ENCODE results near the gene TBCEL.

- no peak for TF ChIP-seq CTCF (IDR thresholded peaks at IDR 0.05; ENCODE audit: low read depth, low read length, missing input control)
- no peak for TF ChIP-seq GABPA (IDR thresholded peaks at IDR 0.05 in 1 of 2, conservative IDR thresholded peaks at IDR 0.05 in 1 of 2)
Measured at GRCh38 chr11:121140369-121140768, 116.5 kb downstream of the TBCEL start.

Measured in liver (tissue), 3 donors.